Transverse colon (tissue), 3 donors: ENCODE results near the gene TSC22D3.

Experiments
- EP300 ChIP-seq: sonication (generic); formaldehyde crosslinking; IDR thresholded peaks from one replicate; pipeline ENCODE4 v1.6.1; 2017; ENCODE audit warnings: antibody characterized with exemption, low read depth
- POLR2A ChIP-seq: fragments of 450-650 bp; IDR thresholded peaks from one replicate; pipeline ENCODE4 v1.6.1; 2016; ENCODE audit warnings: antibody characterized with exemption, mild to moderate bottlenecking, moderate library complexity
- TF ChIP-seq, protein P1 (sequence below), 5 experiments: fragments of 200-600 bp in 3 of 5; fragments of 450-650 bp in 2 of 5; sonication (generic) in 3 of 5; IDR thresholded peaks; 1 replicate in 2 of 5; 2 replicates in 3 of 5; pipeline ENCODE4 v1.5.1; 2016 to 2017; ENCODE audit warnings: antibody characterized with exemption in 5 of 5, inconsistent platforms in 3 of 5, mild to moderate bottlenecking in 2 of 5, moderate library complexity in 1 of 5

DNA sequence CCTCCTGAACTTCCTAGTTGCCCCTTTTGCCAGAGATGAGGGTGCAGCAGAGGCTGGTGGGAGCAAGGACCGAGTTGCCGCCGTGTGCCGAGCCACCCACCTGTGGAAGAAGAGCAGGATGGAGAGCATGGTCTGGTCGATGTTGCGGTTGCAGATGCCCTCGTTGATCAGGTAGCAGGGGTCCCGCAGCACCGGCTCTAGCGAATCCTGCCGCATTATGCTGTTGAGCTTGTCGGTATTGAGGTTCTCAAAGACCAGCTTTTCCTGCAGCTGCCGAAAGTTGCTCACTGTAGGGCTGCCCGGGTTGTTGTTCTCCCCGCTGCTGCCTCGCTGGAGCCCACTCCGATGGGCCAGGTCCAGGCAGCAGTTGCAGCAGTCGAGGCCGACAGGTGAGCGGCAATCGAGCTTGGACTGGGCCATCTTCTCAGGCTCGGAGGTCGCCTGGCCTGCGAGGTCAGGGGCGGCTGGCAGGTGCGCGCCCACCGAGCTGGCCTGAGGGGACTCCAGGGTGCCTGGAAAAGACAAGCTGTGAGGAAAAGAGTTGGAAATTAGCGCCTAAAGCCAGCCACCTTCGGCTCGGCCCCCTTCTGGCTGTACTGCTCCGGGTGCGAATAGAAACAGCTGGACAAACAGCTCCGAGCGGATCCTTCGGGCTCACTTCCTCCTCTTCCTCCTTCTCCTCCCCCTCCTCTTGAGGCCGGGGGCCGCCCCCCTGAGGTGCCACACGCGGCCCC, 420 bp downstream of the TSC22D3 start:
- TF ChIP-seq POLR2A, result no peak
- TF ChIP-seq, protein P1, sequence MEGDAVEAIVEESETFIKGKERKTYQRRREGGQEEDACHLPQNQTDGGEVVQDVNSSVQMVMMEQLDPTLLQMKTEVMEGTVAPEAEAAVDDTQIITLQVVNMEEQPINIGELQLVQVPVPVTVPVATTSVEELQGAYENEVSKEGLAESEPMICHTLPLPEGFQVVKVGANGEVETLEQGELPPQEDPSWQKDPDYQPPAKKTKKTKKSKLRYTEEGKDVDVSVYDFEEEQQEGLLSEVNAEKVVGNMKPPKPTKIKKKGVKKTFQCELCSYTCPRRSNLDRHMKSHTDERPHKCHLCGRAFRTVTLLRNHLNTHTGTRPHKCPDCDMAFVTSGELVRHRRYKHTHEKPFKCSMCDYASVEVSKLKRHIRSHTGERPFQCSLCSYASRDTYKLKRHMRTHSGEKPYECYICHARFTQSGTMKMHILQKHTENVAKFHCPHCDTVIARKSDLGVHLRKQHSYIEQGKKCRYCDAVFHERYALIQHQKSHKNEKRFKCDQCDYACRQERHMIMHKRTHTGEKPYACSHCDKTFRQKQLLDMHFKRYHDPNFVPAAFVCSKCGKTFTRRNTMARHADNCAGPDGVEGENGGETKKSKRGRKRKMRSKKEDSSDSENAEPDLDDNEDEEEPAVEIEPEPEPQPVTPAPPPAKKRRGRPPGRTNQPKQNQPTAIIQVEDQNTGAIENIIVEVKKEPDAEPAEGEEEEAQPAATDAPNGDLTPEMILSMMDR (IDR thresholded peaks at IDR 0.05), result no peak
- no peak for TF ChIP-seq EP300
